Naive thymus-derived CD4-positive, alpha-beta T cell (primary cell): ENCODE measurements around the gene ANAPC4. TPM values are rescaled to one million over a fixed set of nuclear protein-coding genes. Genes with fewer than 3 reads are reported as not detected.

ENCODE experiments used
- ATAC-seq: fragments of 150-1000 bp; cut with Tn5 transposase; 2 replicates; pipeline ENCODE4 v1.10.0; 2021; ENCODE audit warnings: mild to moderate bottlenecking, moderate library complexity
- CTCF ChIA-PET: fragments of 350-600 bp; sonication (Branson Sonifier 250); formaldehyde crosslinking; loops from one replicate; lab custom pipeline; 2021; ENCODE audit warnings: antibody characterized with exemption; lab: Charles Lee
- POLR2A ChIA-PET: fragments of 350-600 bp; sonication (Branson Sonifier 250); formaldehyde crosslinking; loops from one replicate; lab custom pipeline; 2021; ENCODE audit warnings: antibody characterized with exemption, inconsistent platforms; lab: Charles Lee
- DNase-seq, 9 donors: peaks; one replicate each; pipeline versions ENCODE4 v3.0.0 to v3.0.0-alpha.2; 2020 to 2022; ENCODE audit warnings: mixed read lengths in 1 of 9
- H3K27ac ChIP-seq: one replicate; pipeline ENCODE4 v1.7.0; 2013; ENCODE audit warnings: mild to moderate bottlenecking, low read depth, low read length, moderate library complexity
- H3K27me3 ChIP-seq, 2 donors: one replicate each; pipeline ENCODE4 v1.7.0; 2013; ENCODE audit warnings: low read length in 2 of 2, mild to moderate bottlenecking in 2 of 2, moderate library complexity in 2 of 2; ENCODE audit not compliant: control insufficient read depth in 2 of 2, insufficient read depth in 2 of 2
- H3K36me3 ChIP-seq, 3 experiments: 1 replicate in 2 of 3; 2 replicates in 1 of 3; pipeline ENCODE4 v1.7.0; 2013; ENCODE audit warnings: low read length in 3 of 3, mild to moderate bottlenecking in 3 of 3, moderate library complexity in 1 of 3; ENCODE audit not compliant: insufficient read depth in 3 of 3, control insufficient read depth in 2 of 3
- H3K4me1 ChIP-seq, 2 donors: one replicate each; pipeline ENCODE4 v1.7.0; 2013; ENCODE audit warnings: low read length in 2 of 2, mild to moderate bottlenecking in 2 of 2, moderate library complexity in 1 of 2; ENCODE audit not compliant: control insufficient read depth in 2 of 2, insufficient read depth in 2 of 2
- H3K4me3 ChIP-seq: 2 replicates; pipeline ENCODE4 v1.7.0; 2013; ENCODE audit warnings: mild to moderate bottlenecking, low read length
- H3K9me3 ChIP-seq, 3 experiments: 1 replicate in 2 of 3; 2 replicates in 1 of 3; pipeline ENCODE4 v1.7.0; 2013; ENCODE audit warnings: low read length in 3 of 3; ENCODE audit not compliant: control insufficient read depth in 2 of 3
- H3K27ac Mint-ChIP-seq, 9 donors: one replicate each; pipeline ENCODE4 v1.8.0; 2020 to 2022; ENCODE audit warnings: mixed read lengths in 9 of 9, mild to moderate bottlenecking in 8 of 9, moderate library complexity in 5 of 9, inconsistent platforms in 2 of 9
- H3K27me3 Mint-ChIP-seq, 5 donors: one replicate each; pipeline ENCODE4 v1.8.0; 2021 to 2022; ENCODE audit warnings: mixed read lengths in 5 of 5, mild to moderate bottlenecking in 1 of 5
- H3K36me3 Mint-ChIP-seq, 5 donors: one replicate each; pipeline ENCODE4 v1.8.0; 2020 to 2022; ENCODE audit warnings: mixed read lengths in 5 of 5, mild to moderate bottlenecking in 3 of 5, inconsistent platforms in 1 of 5
- H3K4me1 Mint-ChIP-seq, 7 donors: one replicate each; pipeline ENCODE4 v1.8.0; 2020 to 2022; ENCODE audit warnings: mixed read lengths in 7 of 7, mild to moderate bottlenecking in 3 of 7, inconsistent platforms in 1 of 7
- H3K4me3 Mint-ChIP-seq, 10 donors: one replicate each; pipeline ENCODE4 v1.8.0; 2020 to 2022; ENCODE audit warnings: mild to moderate bottlenecking in 10 of 10, mixed read lengths in 10 of 10, moderate library complexity in 6 of 10, inconsistent platforms in 2 of 10
- H3K9me3 Mint-ChIP-seq, 11 donors: one replicate each; pipeline ENCODE4 v1.8.0; 2020 to 2022; ENCODE audit warnings: mixed read lengths in 11 of 11, mild to moderate bottlenecking in 4 of 11, inconsistent platforms in 1 of 11, moderate library complexity in 1 of 11
- intact Hi-C, 2 donors: fragments of 100-400 bp; cut with micrococcal nuclease; formaldehyde crosslinking; loops; one replicate each; pipeline ENCODE4 v1.15.1; 2023
- polyA plus RNA-seq, 2 donors: library from polyadenylated mRNA; unstranded; fragments of 300-500 nt; fragmentation: Illumina TruSeq; gene quantifications; one replicate each; pipeline ENCODE4 v1.2.3, GENCODE V29; 2021
- total RNA-seq, 6 experiments: library from RNA in 5 of 6; stranded (reverse) in 5 of 6; gene quantifications; 1 replicate in 5 of 6; 2 replicates in 1 of 6; pipeline ENCODE4 v1.2.3 and lab custom pipeline; 2021 to 2026

The ANAPC4 gene
- total and polyA plus RNA-seq, 7 experiments from 2014 or later: 19.0 to 55.3 (median 49.9) TPM

DNA sequence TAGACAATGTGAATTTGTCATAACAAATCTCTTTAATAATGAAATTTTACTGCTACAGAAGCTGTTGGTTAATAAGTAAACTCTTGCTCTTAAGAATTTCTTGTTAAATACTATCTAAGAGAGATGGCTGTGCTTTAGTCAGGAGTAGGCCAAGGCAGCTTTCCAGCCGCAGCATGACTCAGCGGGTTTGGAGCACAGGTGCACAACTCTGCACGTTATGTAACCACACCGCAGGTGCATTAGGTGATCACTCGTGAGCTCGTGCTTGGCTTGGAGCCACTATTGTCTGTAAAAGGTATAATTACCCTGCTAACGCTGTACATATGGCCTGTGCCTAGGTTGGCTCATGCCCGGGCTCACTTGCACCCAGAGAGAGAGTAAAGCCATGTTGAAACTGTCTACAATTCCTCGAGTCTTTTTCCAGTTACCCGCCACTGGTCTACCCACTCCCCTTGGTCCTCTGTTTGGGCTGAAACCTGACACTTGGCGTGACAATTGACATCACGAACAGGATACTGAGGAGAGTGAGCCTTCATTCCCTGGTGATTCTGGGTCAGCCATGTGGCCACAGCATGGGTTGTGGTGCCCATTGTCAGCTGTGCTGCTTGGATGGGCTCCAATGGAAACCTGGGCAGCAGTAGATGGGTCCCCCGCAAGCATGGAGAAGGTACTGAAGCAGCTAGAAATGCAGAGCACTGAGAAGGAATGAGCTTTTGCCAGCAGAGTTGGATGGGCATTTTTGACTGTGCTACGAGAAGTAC lies 18.4 kb upstream of the ANAPC4 start:
- H3K9me3 ChIP-seq: no peaks in the 10 kb centered on the region
- H3K27me3 ChIP-seq: no peaks in the 10 kb centered on the region
- intact Hi-C loops: no loop called here
- DNase-seq: no peak
- Mint-ChIP-seq H3K4me3 (no peak overlapping the region), H3K36me3 (peaks cover 3 to 42% (median 16%) of the 10 kb centered on the region in 5 donors), H3K9me3 (peaks cover 0 to 5% (median 0%) of the 10 kb centered on the region in 11 donors), H3K27ac (no peak overlapping the region), H3K27me3 (no peaks in the 10 kb centered on the region), H3K4me1 (no peaks in the 10 kb centered on the region)
- no peak overlapping the region for H3K27ac ChIP-seq
- H3K36me3 ChIP-seq: peaks cover 0 to 6% (median 4%) of the 10 kb centered on the region in 3 experiments
- ChIA-PET POLR2A (interaction anchor here (2.0 kb wide), 1 partner anchor 19 kb away, joined by 5 read pairs; no protein-coding TSS in a partner anchor), CTCF (no interaction called here)
- no peak overlapping the region for H3K4me3 ChIP-seq
- ATAC-seq: no peak
- no peaks in the 10 kb centered on the region for H3K4me1 ChIP-seq

DNA sequence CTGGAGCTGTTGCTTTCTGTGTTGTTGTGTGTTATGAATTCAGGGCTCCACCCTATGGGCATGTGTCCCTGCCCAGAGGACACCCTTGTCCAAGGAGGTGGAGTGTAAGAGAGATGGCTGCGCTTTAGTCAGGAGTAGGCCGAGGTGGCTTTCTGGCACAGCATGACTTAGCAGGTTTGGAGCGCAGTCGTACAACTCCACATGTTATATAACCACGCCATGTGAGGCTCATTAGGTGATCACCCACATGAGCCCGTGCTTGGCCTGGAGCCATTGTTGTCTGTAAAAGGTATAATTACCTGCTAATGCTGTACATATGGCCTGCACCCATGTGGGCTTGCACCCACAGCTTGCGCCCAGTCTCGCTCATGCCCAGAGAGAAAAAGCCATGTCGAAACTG lies 15.8 kb upstream of the ANAPC4 start:
- POLR2A ChIA-PET: no interaction called here

DNA sequence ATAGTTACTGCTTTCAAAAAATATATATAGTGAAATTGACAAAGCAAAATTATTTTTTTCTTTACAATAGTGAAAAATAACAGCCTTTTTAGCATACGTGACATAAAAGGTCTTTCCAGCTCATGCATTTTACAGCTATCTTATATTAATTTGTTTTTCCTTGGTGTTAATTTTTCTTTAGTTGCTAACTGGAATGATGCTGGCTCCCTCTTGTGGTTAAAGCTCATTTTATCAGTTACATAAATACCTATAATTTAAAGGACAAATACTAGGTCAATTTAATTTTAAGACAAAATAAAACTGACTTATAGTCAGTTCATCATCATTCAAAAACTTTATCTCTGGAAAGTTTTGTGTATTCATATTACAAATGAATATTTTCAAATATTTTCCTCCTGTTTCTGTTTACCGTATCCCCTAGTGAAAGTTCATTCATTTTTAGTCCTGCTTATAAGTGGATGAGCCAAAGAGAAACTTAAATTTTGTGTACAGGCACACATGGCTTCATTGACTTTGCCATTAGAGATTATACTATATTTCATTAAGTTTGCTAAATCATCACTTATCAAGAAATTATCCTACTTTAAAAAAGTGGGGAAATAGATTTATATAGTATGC lies 9.9 kb upstream of the ANAPC4 start:
- H3K9me3 ChIP-seq: no peaks in the 10 kb centered on the region
- POLR2A ChIA-PET: no interaction called here
- H3K4me3 Mint-ChIP-seq: no peak overlapping the region
- ATAC-seq (no peak), DNase-seq (peak in 5 of 9 donors; percentile 18 to 37 (median 26))
- peaks cover 0 to 6% (median 5%) of the 10 kb centered on the region in 3 experiments for H3K36me3 ChIP-seq
- H3K4me1 Mint-ChIP-seq: no peaks in the 10 kb centered on the region
- intact Hi-C loops: loop anchor here (1.0 to 5.0 kb wide), 6 partner anchors 10 to 387 kb away; partner anchors contain the start of genes ZCCHC4 (in 2 of the 2) and ANAPC4 (in 1 of the 2)
- no peaks in the 10 kb centered on the region for H3K27me3 ChIP-seq
- no peaks in the 10 kb centered on the region for H3K4me1 ChIP-seq
- no peak overlapping the region for H3K4me3 ChIP-seq
- H3K27ac ChIP-seq: no peak overlapping the region
- no peaks in the 10 kb centered on the region for H3K27me3 Mint-ChIP-seq
- CTCF ChIA-PET: interaction anchor here (0.7 to 3.6 kb wide), 4 partner anchors 10 to 808 kb away, joined by 3 to 28 read pairs (median 5); no protein-coding TSS in a partner anchor
- no peak overlapping the region for H3K27ac Mint-ChIP-seq
- peaks cover 0 to 10% (median 5%) of the 10 kb centered on the region in 5 donors for H3K36me3 Mint-ChIP-seq
- H3K9me3 Mint-ChIP-seq: no peaks in the 10 kb centered on the region

More for the DNA sequence above, 15.8 kb upstream of the ANAPC4 start:
- no peaks in the 10 kb centered on the region for H3K9me3 ChIP-seq
- intact Hi-C loops: no loop called here
- ATAC-seq (no peak), DNase-seq (no peak)
- CTCF ChIA-PET: no interaction called here
- H3K27ac ChIP-seq: no peak overlapping the region
- H3K4me3 ChIP-seq: no peak overlapping the region
- Mint-ChIP-seq H3K27ac (no peak overlapping the region), H3K36me3 (peaks cover 3 to 32% (median 19%) of the 10 kb centered on the region in 5 donors), H3K4me1 (no peaks in the 10 kb centered on the region), H3K27me3 (no peaks in the 10 kb centered on the region), H3K9me3 (peaks cover 0 to 5% (median 0%) of the 10 kb centered on the region in 11 donors), H3K4me3 (no peak overlapping the region)
- H3K4me1 ChIP-seq: no peaks in the 10 kb centered on the region
- peaks cover 5 to 6% (median 6%) of the 10 kb centered on the region in 3 experiments for H3K36me3 ChIP-seq
- no peaks in the 10 kb centered on the region for H3K27me3 ChIP-seq

DNA sequence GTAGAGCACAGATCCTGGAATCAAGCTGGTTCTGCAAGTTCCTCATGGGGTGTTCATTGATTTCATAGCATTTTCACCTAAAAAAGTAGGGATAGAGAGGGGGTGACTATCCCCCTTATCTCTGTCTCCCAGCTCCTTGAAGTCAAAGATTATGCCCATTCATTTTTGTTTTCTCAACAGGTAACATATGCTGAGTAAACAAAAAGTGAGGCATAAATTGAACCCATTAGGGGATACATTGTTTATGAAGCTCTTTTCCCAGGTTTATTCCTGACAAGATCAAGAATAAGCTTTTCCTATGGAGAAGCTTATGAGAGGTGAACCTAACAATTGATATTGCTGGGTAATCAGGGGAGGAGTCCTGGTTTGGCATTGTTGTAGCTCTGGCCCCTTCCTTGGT lies 9.2 kb upstream of the ANAPC4 start:
- Histone ChIP-seq H3K27me3 (no peaks in the 10 kb centered on the region), H3K36me3 (peaks cover 0 to 6% (median 5%) of the 10 kb centered on the region in 3 experiments), H3K9me3 (no peaks in the 10 kb centered on the region), H3K4me1 (no peaks in the 10 kb centered on the region), H3K4me3 (no peak overlapping the region), H3K27ac (no peak overlapping the region)
- no peak overlapping the region for H3K4me3 Mint-ChIP-seq
- H3K4me1 Mint-ChIP-seq: no peaks in the 10 kb centered on the region
- ATAC-seq (no peak), DNase-seq (no peak)
- intact Hi-C loops: loop anchor here (1.0 to 5.0 kb wide), 7 partner anchors 9 to 388 kb away; partner anchors contain the start of genes ZCCHC4 (in 2 of the 2) and ANAPC4 (in 1 of the 2)
- H3K27me3 Mint-ChIP-seq: no peaks in the 10 kb centered on the region
- H3K9me3 Mint-ChIP-seq: no peaks in the 10 kb centered on the region
- H3K36me3 Mint-ChIP-seq: peaks cover 0 to 10% (median 5%) of the 10 kb centered on the region in 5 donors
- no peak overlapping the region for H3K27ac Mint-ChIP-seq
- POLR2A ChIA-PET: interaction anchor here (0.5 to 0.7 kb wide), 2 partner anchors 68 to 121 kb away, joined by 3 to 7 read pairs; no protein-coding TSS in a partner anchor
- CTCF ChIA-PET: interaction anchor here (0.7 to 3.6 kb wide), 4 partner anchors 11 to 387 kb away, joined by 3 to 28 read pairs (median 3); no protein-coding TSS in a partner anchor

DNA sequence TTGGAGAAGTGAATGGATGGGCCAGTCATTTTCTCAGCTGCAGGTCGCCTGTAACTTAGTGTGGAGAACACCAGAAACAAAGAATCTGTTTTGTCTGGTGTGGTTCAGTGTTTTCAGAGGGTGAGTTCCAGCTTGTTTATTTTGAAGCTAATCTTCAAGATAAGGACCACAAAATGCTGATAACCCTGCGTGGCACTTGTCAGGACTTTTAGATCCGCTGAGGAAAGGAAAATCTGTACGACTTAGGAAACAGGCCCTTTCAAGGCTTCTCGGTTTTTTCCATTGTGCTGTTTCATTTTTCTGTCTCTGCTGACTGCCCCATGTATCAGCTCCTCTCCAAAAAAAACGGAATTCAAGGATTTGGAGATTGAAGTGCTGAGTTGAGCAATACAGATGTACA lies 8.7 kb upstream of the ANAPC4 start:
- H3K4me1 ChIP-seq: no peaks in the 10 kb centered on the region
- ATAC-seq (no peak), DNase-seq (no peak)
- H3K27me3 ChIP-seq: no peaks in the 10 kb centered on the region
- CTCF ChIA-PET: interaction anchor here (0.7 to 3.6 kb wide), 3 partner anchors 22 to 388 kb away, joined by 3 to 28 read pairs (median 3); no protein-coding TSS in a partner anchor
- H3K9me3 ChIP-seq: no peaks in the 10 kb centered on the region
- POLR2A ChIA-PET: interaction anchor here (0.5 to 0.7 kb wide), 2 partner anchors 68 to 121 kb away, joined by 3 to 7 read pairs; no protein-coding TSS in a partner anchor
- no peaks in the 10 kb centered on the region for H3K27me3 Mint-ChIP-seq
- no peak overlapping the region for H3K27ac ChIP-seq
- H3K27ac Mint-ChIP-seq: no peak overlapping the region
- peaks cover 0 to 10% (median 5%) of the 10 kb centered on the region in 5 donors for H3K36me3 Mint-ChIP-seq
- intact Hi-C loops: loop anchor here (1.0 to 5.0 kb wide), 2 partner anchors 19 to 36 kb away; no protein-coding TSS in a partner anchor
- H3K4me3 ChIP-seq: no peak overlapping the region
- no peaks in the 10 kb centered on the region for H3K9me3 Mint-ChIP-seq
- H3K36me3 ChIP-seq: peaks cover 0 to 6% (median 5%) of the 10 kb centered on the region in 3 experiments
- no peaks in the 10 kb centered on the region for H3K4me1 Mint-ChIP-seq
- H3K4me3 Mint-ChIP-seq: no peak overlapping the region

DNA sequence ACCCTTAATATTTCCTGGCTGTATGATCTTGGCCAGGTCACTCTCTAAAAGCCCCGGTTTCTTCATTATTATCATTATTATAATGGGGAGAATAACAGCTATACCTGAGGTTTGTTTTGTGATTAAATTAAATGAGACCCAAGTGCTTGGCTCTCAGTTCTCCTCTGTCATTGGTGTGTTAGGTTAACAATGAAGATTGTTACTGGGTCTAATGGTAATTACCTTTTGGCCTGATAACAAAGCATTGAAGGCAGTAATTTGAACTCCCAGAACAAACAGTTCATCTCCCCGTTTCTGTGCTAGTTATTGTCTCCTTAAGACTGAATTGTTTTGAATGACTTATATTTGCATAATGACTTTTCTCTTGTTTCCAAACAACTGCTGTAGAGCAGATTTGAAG lies 6.8 kb upstream of the ANAPC4 start:
- ATAC-seq (no peak), DNase-seq (no peak)
- Mint-ChIP-seq H3K27ac (no peak overlapping the region), H3K36me3 (peaks cover 0 to 6% (median 3%) of the 10 kb centered on the region in 5 donors), H3K4me3 (no peak overlapping the region), H3K4me1 (peaks cover 0 to 3% (median 2%) of the 10 kb centered on the region in 7 donors), H3K9me3 (no peaks in the 10 kb centered on the region), H3K27me3 (no peaks in the 10 kb centered on the region)
- POLR2A ChIA-PET: no interaction called here
- Histone ChIP-seq H3K27ac (no peak overlapping the region), H3K4me1 (no peaks in the 10 kb centered on the region), H3K27me3 (no peaks in the 10 kb centered on the region), H3K4me3 (no peak overlapping the region), H3K36me3 (peaks cover 0 to under 1% (median 0%) of the 10 kb centered on the region in 3 experiments), H3K9me3 (no peaks in the 10 kb centered on the region)
- intact Hi-C loops: loop anchor here in 1 of 2 donors (10.0 kb wide), 2 partner anchors 895 to 1215 kb away; partner anchors contain the start of gene TBC1D19
- CTCF ChIA-PET: interaction anchor here (0.6 kb wide), 1 partner anchor 118 kb away, joined by 3 read pairs; no protein-coding TSS in a partner anchor
